NCI-H748 treated with DMSO at 0.1 percent for 48 hours (cell line): ENCODE measurements around the gene MGAT5.
A peak's percentile ranks its signal among the peaks of the same experiment; 100 is the strongest.

Source experiments
- DNase-seq: peaks from one replicate; lab custom pipeline; 2025; lab: John Stamatoyannopoulos, UW

MGAT5 gene

GRCh38 chr2:134449751-134450513 lies 196.1 kb downstream of the MGAT5 start:
- DNase-seq, result no peak

GRCh38 chr2:134451347-134451630 lies 197.4 kb downstream of the MGAT5 start:
- no peak for DNase-seq

GRCh38 chr2:134452042-134452733 lies 198.3 kb downstream of the MGAT5 start:
- no peak for DNase-seq

GRCh38 chr2:134453476-134453875 lies 199.6 kb downstream of the MGAT5 start:
- DNase-seq, result no peak

- no peak for DNase-seq
Observed at GRCh38 chr2:134453973-134454372, 200.1 kb downstream of the MGAT5 start.

GRCh38 chr2:134454426-134454825 lies 200.6 kb downstream of the MGAT5 start:
- DNase-seq, result no peak

- no peak for DNase-seq
Observed at GRCh38 chr2:134454931-134455330, 201.1 kb downstream of the MGAT5 start.

- no peak for DNase-seq
Observed at GRCh38 chr2:134455426-134455825, 201.6 kb downstream of the MGAT5 start.

GRCh38 chr2:134457353-134457752 lies 203.5 kb downstream of the MGAT5 start:
- DNase-seq, result no peak

- DNase-seq, result no peak
Observed at GRCh38 chr2:134457765-134458472, 204.0 kb downstream of the MGAT5 start.

- DNase-seq, result no peak
Observed at GRCh38 chr2:134458473-134458853, 204.6 kb downstream of the MGAT5 start.

- DNase-seq, result no peak
Observed at GRCh38 chr2:134458950-134459349, 205.1 kb downstream of the MGAT5 start.

- DNase-seq, result no peak
Observed at GRCh38 chr2:134459706-134460406, 206.0 kb downstream of the MGAT5 start.

GRCh38 chr2:134460583-134460998 lies 206.7 kb downstream of the MGAT5 start:
- no peak for DNase-seq

GRCh38 chr2:134461511-134461910 lies 207.6 kb downstream of the MGAT5 start:
- DNase-seq, result no peak

- DNase-seq, result no peak
Observed at GRCh38 chr2:134462275-134462674, 208.4 kb downstream of the MGAT5 start.

GRCh38 chr2:134462791-134463698 lies 209.2 kb downstream of the MGAT5 start:
- DNase-seq, result no peak

- DNase-seq, result no peak
Observed at GRCh38 chr2:134463699-134464022, 209.8 kb downstream of the MGAT5 start.

- DNase-seq, result no peak
Observed at GRCh38 chr2:134465228-134466105, 211.6 kb downstream of the MGAT5 start.

GRCh38 chr2:134466141-134466540 lies 212.3 kb downstream of the MGAT5 start:
- DNase-seq, result peak; percentile 57

GRCh38 chr2:134468164-134468563 lies 214.3 kb downstream of the MGAT5 start:
- DNase-seq, result no peak
